GM21390 (cell line): ENCODE data around the gene TAF1L.
"Not testable (repeated sequence)": the region's sequence is repeated elsewhere in the genome, so short reads cannot be mapped to it uniquely, and the experiment has no call there.

ENCODE experiments used
- ATAC-seq: cut with Tn5 transposase; IDR thresholded peaks from one replicate; pipeline ENCODE4 v1.9.1; 2021; ENCODE audit not compliant: unreplicated experiment

Gene TAF1L, protein sequence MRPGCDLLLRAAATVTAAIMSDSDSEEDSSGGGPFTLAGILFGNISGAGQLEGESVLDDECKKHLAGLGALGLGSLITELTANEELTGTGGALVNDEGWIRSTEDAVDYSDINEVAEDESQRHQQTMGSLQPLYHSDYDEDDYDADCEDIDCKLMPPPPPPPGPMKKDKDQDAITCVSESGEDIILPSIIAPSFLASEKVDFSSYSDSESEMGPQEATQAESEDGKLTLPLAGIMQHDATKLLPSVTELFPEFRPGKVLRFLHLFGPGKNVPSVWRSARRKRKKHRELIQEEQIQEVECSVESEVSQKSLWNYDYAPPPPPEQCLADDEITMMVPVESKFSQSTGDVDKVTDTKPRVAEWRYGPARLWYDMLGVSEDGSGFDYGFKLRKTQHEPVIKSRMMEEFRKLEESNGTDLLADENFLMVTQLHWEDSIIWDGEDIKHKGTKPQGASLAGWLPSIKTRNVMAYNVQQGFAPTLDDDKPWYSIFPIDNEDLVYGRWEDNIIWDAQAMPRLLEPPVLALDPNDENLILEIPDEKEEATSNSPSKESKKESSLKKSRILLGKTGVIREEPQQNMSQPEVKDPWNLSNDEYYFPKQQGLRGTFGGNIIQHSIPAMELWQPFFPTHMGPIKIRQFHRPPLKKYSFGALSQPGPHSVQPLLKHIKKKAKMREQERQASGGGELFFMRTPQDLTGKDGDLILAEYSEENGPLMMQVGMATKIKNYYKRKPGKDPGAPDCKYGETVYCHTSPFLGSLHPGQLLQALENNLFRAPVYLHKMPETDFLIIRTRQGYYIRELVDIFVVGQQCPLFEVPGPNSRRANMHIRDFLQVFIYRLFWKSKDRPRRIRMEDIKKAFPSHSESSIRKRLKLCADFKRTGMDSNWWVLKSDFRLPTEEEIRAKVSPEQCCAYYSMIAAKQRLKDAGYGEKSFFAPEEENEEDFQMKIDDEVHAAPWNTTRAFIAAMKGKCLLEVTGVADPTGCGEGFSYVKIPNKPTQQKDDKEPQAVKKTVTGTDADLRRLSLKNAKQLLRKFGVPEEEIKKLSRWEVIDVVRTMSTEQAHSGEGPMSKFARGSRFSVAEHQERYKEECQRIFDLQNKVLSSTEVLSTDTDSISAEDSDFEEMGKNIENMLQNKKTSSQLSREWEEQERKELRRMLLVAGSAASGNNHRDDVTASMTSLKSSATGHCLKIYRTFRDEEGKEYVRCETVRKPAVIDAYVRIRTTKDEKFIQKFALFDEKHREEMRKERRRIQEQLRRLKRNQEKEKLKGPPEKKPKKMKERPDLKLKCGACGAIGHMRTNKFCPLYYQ (N-terminal part only)

DNA sequence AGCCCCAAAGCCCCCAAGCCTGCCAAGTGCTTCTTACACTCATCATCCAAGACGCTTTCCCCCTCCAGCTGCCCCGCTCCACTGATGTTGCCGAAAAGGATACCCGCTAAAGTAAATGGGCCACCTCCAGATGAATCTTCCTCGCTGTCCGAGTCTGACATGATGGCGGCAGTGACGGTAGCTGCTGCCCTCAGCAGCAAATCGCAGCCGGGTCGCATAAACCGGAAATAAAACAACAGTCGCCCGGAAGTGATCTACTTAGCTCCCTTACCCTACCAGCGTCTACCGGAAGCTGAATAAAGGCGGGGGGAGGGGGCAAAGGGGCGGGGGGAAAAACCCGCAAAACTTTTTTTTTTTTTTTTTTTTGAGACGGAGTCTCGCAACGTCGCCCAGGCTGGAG is at the start of gene TAF1L:
TSS of gene TAF1L (minus strand) at position 308 of the 400 bp plus-strand sequence. CDS start at position 218, 90 bp downstream.
- ATAC-seq = no peak

DNA sequence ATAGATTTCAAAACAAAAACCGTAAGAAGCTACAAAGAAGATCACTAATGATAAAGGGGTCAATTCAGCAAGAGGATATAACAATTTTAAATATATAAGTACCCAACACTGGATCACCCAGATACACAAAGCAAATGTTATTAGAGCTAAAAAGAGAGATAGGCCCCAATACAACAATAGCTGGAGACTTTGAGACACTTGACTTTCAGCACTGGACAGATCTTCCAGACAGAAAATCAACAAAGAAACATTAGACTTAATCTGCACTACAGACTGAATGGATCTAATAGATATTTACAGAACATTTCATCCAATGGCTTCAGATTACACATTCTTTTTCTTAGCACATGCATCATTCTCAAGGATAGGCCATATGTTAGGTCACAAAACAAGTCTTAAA is 46.3 kb upstream of the TAF1L start:
- ATAC-seq = no peak

DNA sequence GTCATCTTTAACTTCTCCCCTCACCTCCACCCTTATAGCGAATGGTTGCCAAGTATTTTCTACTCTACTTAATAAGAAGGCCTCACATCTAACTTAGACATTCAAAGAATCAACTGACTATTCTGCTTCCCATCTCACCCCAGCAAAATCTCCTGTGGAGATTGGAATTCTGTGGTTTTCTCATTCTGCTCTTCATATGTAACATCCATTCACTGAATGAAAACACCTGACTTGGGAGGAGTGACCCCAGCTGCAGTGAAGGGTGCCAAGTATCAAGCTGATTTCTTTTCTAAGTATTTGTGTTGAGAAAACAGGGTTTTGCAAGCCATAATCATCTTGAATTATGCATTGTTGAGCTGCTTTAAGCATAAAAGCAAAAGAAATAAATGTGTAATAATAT is 42.5 kb upstream of the TAF1L start:
- ATAC-seq = no peak

DNA sequence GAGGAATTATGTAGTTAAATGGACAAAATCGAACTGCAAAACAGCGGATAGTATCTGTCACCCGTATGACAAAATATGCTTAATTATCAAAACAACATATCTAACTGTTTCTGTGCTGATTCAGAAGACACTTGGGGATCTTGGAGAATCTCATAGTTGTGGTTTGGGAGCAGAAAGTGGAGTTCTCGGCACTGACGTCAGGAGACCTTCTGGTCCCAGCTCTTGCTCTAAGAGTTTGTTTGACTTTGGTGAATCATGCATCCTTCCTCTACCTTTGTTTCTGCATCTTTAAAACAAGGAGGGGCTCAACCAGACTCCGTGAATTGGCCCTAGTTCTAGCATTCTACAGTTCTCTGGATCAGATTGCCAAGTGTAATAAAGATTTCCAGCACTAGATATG is 37.0 kb upstream of the TAF1L start:
- no peak for ATAC-seq

DNA sequence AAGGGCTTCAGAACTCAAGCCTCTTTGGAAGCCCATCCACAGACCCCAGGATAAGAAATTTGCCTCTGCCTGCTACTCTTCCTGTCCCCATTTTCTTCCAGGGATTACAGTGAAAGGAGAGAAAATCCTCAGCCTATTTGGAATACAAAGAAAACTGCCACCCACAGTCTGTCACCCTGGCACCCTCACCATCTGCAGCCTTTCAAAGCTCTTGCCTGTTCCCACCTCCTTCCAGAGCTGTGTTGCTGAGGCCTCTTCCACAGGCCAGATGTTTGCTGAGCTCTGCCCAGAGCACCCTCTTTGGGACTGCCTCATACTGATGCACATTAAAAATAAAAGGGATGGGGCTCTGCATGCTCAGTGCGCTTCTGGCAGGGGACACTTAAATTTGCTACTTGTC is 35.9 kb upstream of the TAF1L start:
- ATAC-seq = no peak

DNA sequence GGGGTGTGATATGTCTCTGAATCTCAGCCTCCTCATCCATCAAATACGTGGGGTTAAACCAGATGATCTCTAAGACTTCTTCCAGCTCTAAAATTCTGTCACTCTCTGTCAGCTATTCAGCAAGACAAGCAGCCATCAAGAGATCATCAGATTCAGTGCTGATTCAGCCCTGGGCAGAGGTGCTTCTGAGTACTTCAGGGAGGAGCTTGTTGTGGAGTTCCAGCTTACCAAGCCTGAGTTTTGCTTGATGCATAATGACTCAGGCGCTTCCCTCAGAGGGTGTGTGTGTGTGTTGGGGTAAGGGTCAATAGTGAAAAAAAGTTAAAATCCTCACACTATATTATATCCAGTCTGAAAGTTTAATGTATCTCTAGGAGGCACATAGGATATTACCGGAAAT is 29.6 kb upstream of the TAF1L start:
- ATAC-seq = no peak

DNA sequence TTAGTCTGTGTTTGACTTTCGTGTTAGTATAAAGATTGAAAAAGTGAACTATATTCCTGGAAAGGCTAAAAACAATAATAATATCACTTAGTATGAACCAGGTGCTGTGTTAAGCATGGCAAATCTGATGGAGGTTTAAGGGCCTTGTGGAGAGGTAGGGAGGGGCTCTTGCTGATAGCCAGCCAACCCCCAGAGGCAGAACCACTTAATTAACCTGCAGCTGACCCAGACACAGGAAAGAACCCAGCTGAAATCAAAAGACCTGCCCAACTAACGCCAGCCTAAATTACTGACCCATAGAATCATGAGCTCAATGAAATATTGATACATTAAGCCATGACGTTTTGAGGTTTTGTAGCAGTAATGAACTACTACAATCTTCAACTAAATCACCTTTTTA is 28.3 kb upstream of the TAF1L start:
- no peak for ATAC-seq

DNA sequence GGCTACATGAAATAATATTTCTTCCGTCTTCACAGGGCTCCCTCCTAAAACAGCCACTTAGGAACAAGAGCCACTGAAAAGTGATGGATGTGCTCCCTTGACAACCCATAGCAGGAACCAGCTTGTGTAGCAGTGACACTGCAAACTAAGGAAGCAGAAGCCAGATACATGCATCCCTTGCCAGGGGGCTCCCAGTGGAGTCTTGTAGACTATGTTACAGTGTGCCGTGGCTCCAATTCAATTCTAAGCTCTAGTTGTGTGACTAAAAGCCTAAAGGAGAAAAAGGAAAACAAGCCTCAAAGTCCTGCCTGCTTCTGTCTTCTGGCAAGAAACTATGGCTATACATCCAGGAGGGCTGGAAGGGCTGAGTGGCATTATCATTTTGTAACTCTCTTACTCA is 12.2 kb upstream of the TAF1L start:
- no peak for ATAC-seq

DNA sequence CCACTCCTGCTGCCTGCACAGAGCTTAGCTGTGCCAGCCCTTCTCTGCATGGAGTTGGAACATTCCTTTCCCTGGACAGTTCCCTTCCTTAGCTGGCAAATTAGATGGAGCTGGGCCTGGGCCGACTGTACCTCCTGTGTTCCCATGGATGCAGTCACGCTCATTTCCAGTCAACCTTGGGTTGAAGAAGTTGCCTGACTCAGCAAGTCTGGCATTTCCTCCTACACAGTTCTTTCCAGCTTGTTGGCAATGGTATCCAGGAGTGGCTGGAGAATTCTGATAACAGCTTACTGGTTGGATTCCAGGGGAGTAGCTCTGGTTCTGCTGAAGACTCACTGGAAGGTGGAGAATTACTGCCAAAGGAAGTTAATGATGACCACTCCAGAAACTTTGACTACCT is 9.2 kb upstream of the TAF1L start:
- ATAC-seq = no peak

DNA sequence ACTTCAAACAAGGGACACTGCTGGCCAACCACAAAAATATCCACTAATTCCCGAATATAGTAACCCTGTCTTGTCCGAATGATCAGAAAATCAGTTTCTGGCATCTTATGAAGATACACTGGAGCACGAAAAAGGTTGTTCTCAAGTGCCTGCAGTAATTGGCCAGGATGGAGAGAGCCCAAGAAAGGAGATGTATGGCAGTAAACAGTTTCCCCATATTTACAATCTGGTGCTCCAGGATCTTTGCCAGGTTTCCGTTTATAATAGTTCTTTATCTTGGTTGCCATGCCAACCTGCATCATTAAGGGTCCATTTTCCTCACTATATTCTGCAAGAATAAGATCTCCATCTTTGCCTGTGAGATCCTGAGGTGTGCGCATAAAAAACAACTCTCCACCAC is 2.3 kb downstream of the TAF1L start:
- not testable (repeated sequence) for ATAC-seq

DNA sequence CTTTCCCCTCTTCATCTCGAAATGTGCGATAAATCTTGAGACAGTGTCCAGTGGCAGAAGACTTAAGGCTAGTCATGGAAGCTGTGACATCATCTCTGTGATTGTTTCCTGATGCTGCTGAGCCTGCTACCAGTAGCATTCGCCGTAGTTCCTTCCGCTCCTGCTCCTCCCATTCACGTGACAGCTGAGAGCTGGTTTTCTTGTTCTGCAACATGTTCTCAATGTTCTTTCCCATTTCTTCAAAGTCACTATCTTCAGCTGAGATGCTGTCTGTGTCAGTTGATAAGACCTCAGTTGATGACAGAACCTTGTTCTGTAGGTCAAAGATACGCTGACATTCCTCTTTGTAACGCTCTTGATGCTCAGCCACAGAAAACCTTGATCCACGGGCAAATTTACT is 3.5 kb downstream of the TAF1L start:
- no peak for ATAC-seq

DNA sequence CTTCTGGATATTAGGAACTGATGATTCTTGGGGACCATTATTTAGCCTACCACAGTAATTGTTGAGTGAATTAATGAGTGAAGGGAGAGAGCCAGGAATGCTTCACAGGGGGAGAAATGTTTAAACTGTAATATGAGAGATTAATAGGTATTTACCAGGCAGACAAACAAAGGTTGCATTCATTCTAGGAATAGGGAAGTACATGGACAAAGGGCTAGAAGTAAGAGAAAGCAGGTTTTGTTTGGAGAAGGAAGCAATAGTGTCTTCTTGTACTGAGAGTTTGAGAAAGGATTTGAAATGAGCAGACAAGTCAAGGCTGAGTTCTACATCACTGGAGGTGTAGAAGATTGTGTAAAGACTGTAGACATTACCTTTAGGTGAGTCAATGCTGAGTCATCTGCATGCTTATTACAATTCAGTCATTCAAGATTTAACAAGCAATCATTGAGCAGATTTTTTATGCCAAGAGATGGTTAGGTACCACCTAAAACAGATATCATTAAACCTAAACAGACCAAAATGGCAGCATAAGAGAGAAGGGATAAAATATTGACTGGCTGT is 8.0 kb downstream of the TAF1L start:
- no peak for ATAC-seq

DNA sequence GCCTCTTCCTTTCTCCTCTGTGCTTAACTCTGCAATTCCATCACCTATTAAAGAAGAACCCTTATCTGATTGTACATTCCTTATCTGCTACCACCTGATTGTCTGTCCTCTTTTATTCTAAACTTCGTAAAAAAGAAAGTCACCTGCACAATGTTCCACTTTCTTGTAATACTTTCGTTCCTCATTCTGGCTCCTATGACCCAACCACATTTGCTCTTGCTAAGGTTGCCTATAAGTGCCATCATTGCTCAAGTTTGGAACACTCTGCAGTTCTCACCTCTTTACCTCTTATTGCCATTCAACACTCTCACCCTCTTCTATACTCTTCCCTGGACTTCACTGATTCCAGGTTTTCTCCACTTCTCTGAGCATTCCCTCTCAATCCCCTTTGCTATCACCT is 10.1 kb downstream of the TAF1L start:
- no peak for ATAC-seq

DNA sequence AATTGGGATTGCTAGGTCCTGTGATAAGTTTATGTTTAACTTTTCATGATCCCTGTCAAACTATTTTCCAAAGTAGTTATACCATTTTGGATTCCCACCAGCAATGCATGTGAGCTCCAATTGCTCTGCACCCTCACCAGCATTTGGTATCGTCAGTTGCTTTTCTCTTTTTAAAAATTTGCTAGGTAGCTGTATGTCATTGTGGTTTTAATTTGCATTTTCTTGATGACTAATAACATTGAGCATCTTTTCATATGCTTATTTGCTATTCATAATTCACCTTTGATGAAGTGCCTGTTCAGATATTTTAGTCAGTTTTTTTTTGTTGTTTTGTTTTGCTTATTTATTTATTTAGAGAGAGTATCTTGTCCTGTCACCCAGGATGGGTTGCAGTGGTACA is 12.5 kb downstream of the TAF1L start:
- ATAC-seq = no peak

DNA sequence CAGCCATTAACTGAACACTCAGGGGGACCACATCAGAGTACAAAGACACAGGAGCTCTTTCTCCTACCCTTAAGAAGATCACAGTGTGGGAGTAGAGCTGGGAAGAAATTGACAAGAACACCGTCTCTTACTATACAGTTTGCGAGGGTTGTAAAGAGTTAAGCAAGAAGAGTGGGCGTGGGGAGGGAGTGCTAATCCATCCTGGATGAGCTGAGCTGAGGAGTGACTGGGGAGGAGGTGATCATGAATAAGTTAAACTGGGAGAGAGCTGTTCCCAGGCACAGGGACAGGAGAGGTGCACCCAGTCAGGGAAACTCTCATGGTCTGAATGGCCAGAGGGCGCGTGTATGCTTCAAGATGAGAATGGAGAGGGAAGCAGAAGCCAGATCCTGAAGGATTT is 17.2 kb downstream of the TAF1L start:
- ATAC-seq = no peak

DNA sequence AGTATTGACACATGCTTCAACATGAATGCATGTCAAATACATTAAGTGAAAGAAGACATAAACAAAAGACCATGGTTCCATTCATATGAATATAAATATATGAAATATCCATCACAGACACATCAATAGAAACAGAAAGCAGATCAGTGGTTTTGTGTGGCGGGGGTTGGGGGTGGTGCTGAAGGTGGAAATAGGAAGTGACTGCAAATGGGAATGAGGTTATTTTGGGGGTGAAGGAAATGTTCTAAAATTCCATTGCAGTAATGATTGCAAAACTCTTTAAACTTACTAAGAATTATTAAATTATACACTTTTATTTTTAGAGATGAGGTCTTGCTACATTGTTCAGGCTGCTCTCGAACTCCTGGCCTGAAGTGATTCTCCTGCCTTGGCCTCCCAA is 28.7 kb downstream of the TAF1L start:
- no peak for ATAC-seq

DNA sequence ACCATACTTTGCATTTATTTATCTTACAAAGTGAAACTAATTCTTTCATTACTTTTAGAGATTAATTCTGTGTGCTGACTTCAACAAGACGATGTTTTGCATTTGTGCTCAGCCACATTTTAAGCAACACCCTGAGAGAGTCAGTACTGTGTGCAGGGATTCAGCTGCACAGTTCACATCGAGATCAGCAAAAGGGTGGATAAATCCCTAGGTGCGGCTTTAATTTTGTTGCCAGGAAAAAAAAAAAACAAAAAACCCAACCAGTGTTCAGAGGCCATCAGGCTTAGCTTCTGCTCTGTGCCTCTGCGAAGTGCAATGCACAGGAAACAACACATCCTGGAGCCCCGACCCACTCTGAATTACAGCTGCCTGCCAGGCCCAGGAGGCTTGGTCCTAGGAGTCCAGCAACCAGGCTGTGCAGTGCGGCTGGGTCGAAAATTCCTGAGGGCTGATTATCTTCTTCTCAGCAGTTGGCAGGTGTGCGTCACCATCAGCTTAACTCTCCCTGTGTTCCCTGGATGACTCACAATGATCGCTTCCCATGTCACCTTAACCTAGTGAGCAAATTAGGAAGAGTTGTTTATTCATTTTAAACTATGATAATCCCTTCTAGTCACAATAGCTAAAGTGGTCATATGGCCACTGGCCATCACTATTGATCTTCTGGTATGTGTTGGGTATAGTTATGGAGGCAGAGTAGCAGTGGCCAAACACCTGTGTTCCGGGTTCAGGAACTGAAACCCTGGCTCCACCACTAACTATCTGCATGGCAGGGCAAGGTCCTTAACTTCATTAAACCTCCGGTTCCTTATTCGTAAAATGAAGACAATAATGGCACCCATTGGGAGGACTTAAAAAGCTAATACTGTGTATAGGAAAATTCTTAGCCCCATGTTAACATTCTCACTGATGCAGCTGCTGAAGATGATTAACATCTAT is 31.3 kb downstream of the TAF1L start:
- no peak for ATAC-seq

DNA sequence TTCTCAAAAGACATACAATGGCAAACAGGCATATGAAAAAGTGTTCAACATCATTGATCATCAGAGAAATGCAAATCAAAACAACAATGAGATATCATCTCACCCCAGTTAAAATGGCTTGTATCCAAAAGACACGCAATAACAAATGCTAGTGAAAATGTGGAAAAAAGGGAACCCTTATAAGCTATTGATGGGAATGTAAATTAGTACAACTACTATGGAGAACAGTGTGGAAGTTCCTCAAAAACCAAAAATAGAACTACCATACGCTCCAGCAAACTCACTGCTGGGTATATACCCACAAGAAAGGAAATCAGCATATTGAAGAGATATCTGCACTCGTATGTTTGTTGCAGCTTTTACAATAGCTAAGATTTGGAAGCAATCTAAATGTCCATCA is 36.4 kb downstream of the TAF1L start:
- ATAC-seq = not testable (repeated sequence)

DNA sequence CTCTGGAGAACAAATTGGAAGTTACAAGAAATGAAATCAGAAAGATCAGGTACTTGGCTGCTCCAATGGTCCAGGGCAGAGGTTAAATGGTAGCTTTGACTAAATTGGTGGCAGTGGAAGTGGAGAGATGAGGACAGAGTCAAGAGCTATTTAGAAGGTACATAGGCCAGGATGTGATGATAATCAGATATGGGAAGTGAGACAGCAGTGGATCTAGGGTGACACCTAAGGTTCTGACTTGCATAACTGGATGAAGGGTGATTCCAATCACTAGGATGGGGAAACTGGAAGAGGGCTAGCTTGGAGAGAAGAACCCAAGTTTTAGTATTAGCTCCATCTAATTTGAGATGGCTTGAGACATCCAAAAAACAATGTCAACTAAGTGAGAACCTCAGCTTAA is 38.5 kb downstream of the TAF1L start:
- ATAC-seq = no peak
